ENCODE measurements around the gene ZNF618. TPM values are rescaled to one million over a fixed set of nuclear protein-coding genes. Genes with fewer than 3 reads are reported as not detected.

ZNF618 gene
- total RNA-seq, 1 donor from 2014 or later, result 10.2 TPM

DNA sequence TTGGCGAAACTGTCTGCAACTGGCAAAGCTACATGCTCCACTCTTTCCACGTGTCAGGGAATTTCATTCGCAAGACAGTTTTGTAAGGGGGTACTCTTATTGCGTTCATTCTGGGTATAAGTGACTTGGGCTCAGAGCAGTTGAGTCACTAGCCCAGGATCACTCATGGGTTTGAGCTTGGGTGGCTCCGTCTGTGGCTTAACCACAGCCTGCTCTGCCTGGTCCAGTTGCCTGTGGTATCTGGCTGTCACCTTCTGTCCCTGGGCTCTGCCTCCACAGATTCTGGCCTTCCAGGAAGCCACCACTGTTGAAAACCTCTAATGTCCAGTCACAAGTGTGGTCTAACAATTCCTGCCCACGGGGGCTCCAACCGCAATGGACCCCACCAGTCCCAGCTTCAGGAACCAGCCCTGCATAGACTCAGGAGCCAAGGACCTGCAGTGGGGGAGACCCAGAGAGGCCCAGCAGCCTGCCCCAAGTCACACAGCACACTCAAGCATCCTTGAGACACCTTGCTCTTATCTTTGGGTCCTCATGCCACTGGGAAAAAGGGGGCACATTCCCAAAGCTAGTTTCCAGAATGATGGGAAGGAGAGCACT is 212.6 kb downstream of the ZNF618 start:
- intact Hi-C loops (cut with DNase I), result no loop called here
- H3K27me3 ChIP-seq (ENCODE audit: low read depth), result peaks cover 4% of the 10 kb centered on the region
- no peaks in the 10 kb centered on the region for H3K9me3 ChIP-seq
- no peak for DNase-seq
- H3K27ac ChIP-seq, result no peak overlapping the region
- no peak overlapping the region for H3K4me3 ChIP-seq
- H3K4me1 ChIP-seq, result no peaks in the 10 kb centered on the region
- no peaks in the 10 kb centered on the region for H3K36me3 ChIP-seq
- TF ChIP-seq, protein P1, sequence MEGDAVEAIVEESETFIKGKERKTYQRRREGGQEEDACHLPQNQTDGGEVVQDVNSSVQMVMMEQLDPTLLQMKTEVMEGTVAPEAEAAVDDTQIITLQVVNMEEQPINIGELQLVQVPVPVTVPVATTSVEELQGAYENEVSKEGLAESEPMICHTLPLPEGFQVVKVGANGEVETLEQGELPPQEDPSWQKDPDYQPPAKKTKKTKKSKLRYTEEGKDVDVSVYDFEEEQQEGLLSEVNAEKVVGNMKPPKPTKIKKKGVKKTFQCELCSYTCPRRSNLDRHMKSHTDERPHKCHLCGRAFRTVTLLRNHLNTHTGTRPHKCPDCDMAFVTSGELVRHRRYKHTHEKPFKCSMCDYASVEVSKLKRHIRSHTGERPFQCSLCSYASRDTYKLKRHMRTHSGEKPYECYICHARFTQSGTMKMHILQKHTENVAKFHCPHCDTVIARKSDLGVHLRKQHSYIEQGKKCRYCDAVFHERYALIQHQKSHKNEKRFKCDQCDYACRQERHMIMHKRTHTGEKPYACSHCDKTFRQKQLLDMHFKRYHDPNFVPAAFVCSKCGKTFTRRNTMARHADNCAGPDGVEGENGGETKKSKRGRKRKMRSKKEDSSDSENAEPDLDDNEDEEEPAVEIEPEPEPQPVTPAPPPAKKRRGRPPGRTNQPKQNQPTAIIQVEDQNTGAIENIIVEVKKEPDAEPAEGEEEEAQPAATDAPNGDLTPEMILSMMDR (IDR thresholded peaks at IDR 0.05), result no peak
- ATAC-seq, result no peak

- TF ChIP-seq, protein P1 (IDR thresholded peaks at IDR 0.05), result no peak
- H3K4me3 ChIP-seq, result no peak overlapping the region
- H3K27ac ChIP-seq, result no peak overlapping the region
- no peaks in the 10 kb centered on the region for H3K9me3 ChIP-seq
- no peaks in the 10 kb centered on the region for H3K4me1 ChIP-seq
- DNase-seq (no peak), ATAC-seq (no peak)
- H3K27me3 ChIP-seq (ENCODE audit: low read depth), result peaks cover 4% of the 10 kb centered on the region
- intact Hi-C loops (cut with DNase I), result no loop called here
- no peaks in the 10 kb centered on the region for H3K36me3 ChIP-seq
Measured at GRCh38 chr9:114089206-114089840, 213.2 kb downstream of the ZNF618 start.

GRCh38 chr9:114090798-114091197 is 214.7 kb downstream of the ZNF618 start:
- DNase-seq (no peak), ATAC-seq (no peak)
- Histone ChIP-seq H3K4me3 (no peak overlapping the region), H3K27ac (no peak overlapping the region), H3K27me3 (ENCODE audit: low read depth) (peaks cover 4% of the 10 kb centered on the region), H3K9me3 (no peaks in the 10 kb centered on the region), H3K36me3 (no peaks in the 10 kb centered on the region), H3K4me1 (no peaks in the 10 kb centered on the region)
- TF ChIP-seq, protein P1 (IDR thresholded peaks at IDR 0.05), result no peak
- intact Hi-C loops (cut with DNase I), result no loop called here

GRCh38 chr9:114091711-114092110 is 215.6 kb downstream of the ZNF618 start:
- no peak for ATAC-seq
- H3K27ac ChIP-seq, result no peak overlapping the region
- no peak for DNase-seq
- no peak overlapping the region for H3K4me3 ChIP-seq
- H3K9me3 ChIP-seq, result no peaks in the 10 kb centered on the region
- peaks cover 4% of the 10 kb centered on the region for H3K27me3 ChIP-seq (ENCODE audit: low read depth)
- TF ChIP-seq, protein P1 (IDR thresholded peaks at IDR 0.05), result no peak
- intact Hi-C loops (cut with DNase I), result no loop called here
- H3K36me3 ChIP-seq, result no peaks in the 10 kb centered on the region
- H3K4me1 ChIP-seq, result no peaks in the 10 kb centered on the region

- no peaks in the 10 kb centered on the region for H3K9me3 ChIP-seq
- H3K27ac ChIP-seq, result no peak overlapping the region
- TF ChIP-seq, protein P1 (IDR thresholded peaks at IDR 0.05), result no peak
- intact Hi-C loops (cut with DNase I), result no loop called here
- H3K36me3 ChIP-seq, result no peaks in the 10 kb centered on the region
- H3K4me3 ChIP-seq, result no peak overlapping the region
- DNase-seq (no peak), ATAC-seq (no peak)
- H3K4me1 ChIP-seq, result no peaks in the 10 kb centered on the region
- peaks cover 8% of the 10 kb centered on the region for H3K27me3 ChIP-seq (ENCODE audit: low read depth)
Measured at GRCh38 chr9:114092336-114092735, 216.2 kb downstream of the ZNF618 start.

Measured in lower lobe of right lung (tissue), 2 donors.